Ovary (tissue), 3 donors: ENCODE measurements around the gene TCEANC.
"Not testable (repeated sequence)": the region's sequence is repeated elsewhere in the genome, so short reads cannot be mapped to it uniquely, and the experiment has no call there.

Source experiments
- CTCF ChIP-seq, 3 donors: fragments of 450-650 bp in 2 of 3; fragments of 200-600 bp in 1 of 3; IDR thresholded peaks; one replicate each; pipeline versions ENCODE4 v1.5.1 to v1.8.0; 2016 to 2022; ENCODE audit warnings: antibody characterized with exemption in 3 of 3, mild to moderate bottlenecking in 1 of 3
- POLR2A ChIP-seq: fragments of 450-650 bp; IDR thresholded peaks from one replicate; pipeline ENCODE4 v1.6.1; 2017; ENCODE audit warnings: antibody characterized with exemption, mild to moderate bottlenecking, moderate library complexity
- donor health status: DM: no; HTN: no; CAD: no.

- not testable (repeated sequence) for TF ChIP-seq CTCF (IDR thresholded peaks at IDR 0.05); POLR2A
These were observed 15.7 kb upstream of the TCEANC start for GRCh38 chrX:13637224-13637623.
